GM12872 (cell line): ENCODE data around the gene CEMP1.

ENCODE experiments used
- CTCF ChIP-seq: IDR thresholded peaks from 3 replicates; pipeline ENCODE4 v1.5.1; 2011; ENCODE audit warnings: low read depth, mild to moderate bottlenecking, low read length, moderate library complexity; ENCODE audit not compliant: insufficient read depth

The CEMP1 gene

GRCh38 chr16:2497695-2498484, 33.3 kb downstream of the CEMP1 start:
- TF ChIP-seq CTCF, result no peak

GRCh38 chr16:2497116-2497630, 34.0 kb downstream of the CEMP1 start:
- no peak for TF ChIP-seq CTCF

GRCh38 chr16:2496223-2497115, 34.7 kb downstream of the CEMP1 start:
- no peak for TF ChIP-seq CTCF

GRCh38 chr16:2495041-2495440, 36.2 kb downstream of the CEMP1 start:
- no peak for TF ChIP-seq CTCF

GRCh38 chr16:2494616-2495015, 36.6 kb downstream of the CEMP1 start:
- no peak for TF ChIP-seq CTCF

- TF ChIP-seq CTCF, result no peak
Observed at GRCh38 chr16:2493605-2494004, 37.6 kb downstream of the CEMP1 start.

GRCh38 chr16:2492292-2492691, 38.9 kb downstream of the CEMP1 start:
- TF ChIP-seq CTCF, result no peak
